Activated B cell treated with CpG ODN at 0.5 μM for 24 hours (primary cell): Measurements from ENCODE around the gene NPAS2. TPM values are rescaled to one million over a fixed set of nuclear protein-coding genes. Genes with fewer than 3 reads are reported as not detected.

Source experiments
- ATAC-seq: fragments of 200-7000 bp; cut with Tn5 transposase; one replicate; pipeline ENCODE4 v1.10.0; 2021; ENCODE audit warnings: low read depth, mild to moderate bottlenecking, moderate library complexity
- CTCF ChIA-PET: fragments of 350-600 bp; sonication (Branson Sonifier 250); formaldehyde crosslinking; loops from one replicate; lab custom pipeline; 2021; ENCODE audit warnings: antibody characterized with exemption; lab: Charles Lee
- POLR2A ChIA-PET: fragments of 350-600 bp; sonication (Branson Sonifier 250); formaldehyde crosslinking; loops from one replicate; lab custom pipeline; 2021; ENCODE audit warnings: antibody characterized with exemption; lab: Charles Lee
- DNase-seq: peaks from one replicate; pipeline ENCODE4 v3.0.0; 2022
- H3K27ac Mint-ChIP-seq: one replicate; pipeline ENCODE4 v1.8.0; 2020; ENCODE audit warnings: mixed read lengths
- H3K27me3 Mint-ChIP-seq: one replicate; pipeline ENCODE4 v1.8.0; 2021; ENCODE audit warnings: mixed read lengths
- H3K36me3 Mint-ChIP-seq: one replicate; pipeline ENCODE4 v1.8.0; 2021; ENCODE audit warnings: low read depth, mixed read lengths
- H3K4me1 Mint-ChIP-seq: one replicate; pipeline ENCODE4 v1.8.0; 2021; ENCODE audit warnings: mixed read lengths
- H3K4me3 Mint-ChIP-seq: one replicate; pipeline ENCODE4 v1.8.0; 2020; ENCODE audit warnings: mild to moderate bottlenecking, mixed read lengths
- H3K9me3 Mint-ChIP-seq: one replicate; pipeline ENCODE4 v1.8.0; 2020; ENCODE audit warnings: mixed read lengths
- CTCF ChIP-seq: fragments of 200-600 bp; IDR thresholded peaks from one replicate; pipeline ENCODE4 v1.8.0; 2022; ENCODE audit warnings: antibody characterized with exemption, mild to moderate bottlenecking
- intact Hi-C: fragments of 100-400 bp; cut with micrococcal nuclease; formaldehyde crosslinking; loops from one replicate; pipeline ENCODE4 v1.15.1; 2024
- total RNA-seq: library from RNA; stranded (reverse); gene quantifications from 2 replicates; pipeline ENCODE4 v1.2.3, GENCODE V29; 2022

The NPAS2 gene
- total RNA-seq, 1 donor from 2014 or later, result not detected

- peaks cover 8% of the 10 kb centered on the region for H3K27me3 Mint-ChIP-seq
- no peaks in the 10 kb centered on the region for H3K36me3 Mint-ChIP-seq
- DNase-seq (no peak), ATAC-seq (no peak)
- no peak overlapping the region for H3K27ac Mint-ChIP-seq
- intact Hi-C loops, result no loop called here
- ChIA-PET CTCF (interaction anchor here (0.8 to 1.5 kb wide), 2 partner anchors 380 to 721 kb away, joined by 4 read pairs; no protein-coding TSS in a partner anchor), POLR2A (no interaction called here)
- peaks cover 2% of the 10 kb centered on the region for H3K4me1 Mint-ChIP-seq
- no peaks in the 10 kb centered on the region for H3K9me3 Mint-ChIP-seq
- no peak overlapping the region for H3K4me3 Mint-ChIP-seq
- TF ChIP-seq CTCF, result no peak
Measured at GRCh38 chr2:100983684-100984310, 163.9 kb downstream of the NPAS2 start.

GRCh38 chr2:100984892-100985307 is 165.0 kb downstream of the NPAS2 start:
- no peak overlapping the region for H3K4me3 Mint-ChIP-seq
- H3K27me3 Mint-ChIP-seq, result peaks cover 8% of the 10 kb centered on the region
- CTCF ChIA-PET, result interaction anchor here (0.6 to 4.5 kb wide), 7 partner anchors 17 to 723 kb away, joined by 3 to 47 read pairs (median 3); partner anchors contain the start of gene RPL31
- H3K27ac Mint-ChIP-seq, result no peak overlapping the region
- intact Hi-C loops, result loop anchor here (1.0 kb wide), 4 partner anchors 378 to 722 kb away; no protein-coding TSS in a partner anchor
- DNase-seq (peak; percentile 61), ATAC-seq (peak; percentile 88)
- no peaks in the 10 kb centered on the region for H3K36me3 Mint-ChIP-seq
- no peaks in the 10 kb centered on the region for H3K9me3 Mint-ChIP-seq
- no peaks in the 10 kb centered on the region for H3K4me1 Mint-ChIP-seq
- TF ChIP-seq CTCF, result peak; percentile 76
- POLR2A ChIA-PET, result interaction anchor here (1.4 kb wide), 1 partner anchor 17 kb away, joined by 8 read pairs; the partner anchor contains the start of gene RPL31

GRCh38 chr2:100986157-100986556 is 166.2 kb downstream of the NPAS2 start:
- ATAC-seq, result no peak
- ChIA-PET POLR2A (no interaction called here), CTCF (interaction anchor here (0.8 to 4.5 kb wide), 5 partner anchors 256 to 723 kb away, joined by 3 to 47 read pairs (median 4); no protein-coding TSS in a partner anchor)
- no peaks in the 10 kb centered on the region for H3K9me3 Mint-ChIP-seq
- no peak for TF ChIP-seq CTCF
- no peak overlapping the region for H3K4me3 Mint-ChIP-seq
- no peak overlapping the region for H3K27ac Mint-ChIP-seq
- peaks cover 8% of the 10 kb centered on the region for H3K27me3 Mint-ChIP-seq
- no peaks in the 10 kb centered on the region for H3K36me3 Mint-ChIP-seq
- intact Hi-C loops, result no loop called here
- DNase-seq, result no peak
- H3K4me1 Mint-ChIP-seq, result no peaks in the 10 kb centered on the region

- no peak for DNase-seq
- intact Hi-C loops, result no loop called here
- Mint-ChIP-seq H3K27ac (no peak overlapping the region), H3K27me3 (peaks cover 5% of the 10 kb centered on the region), H3K36me3 (no peaks in the 10 kb centered on the region), H3K4me3 (no peak overlapping the region), H3K4me1 (peaks cover 4% of the 10 kb centered on the region), H3K9me3 (no peaks in the 10 kb centered on the region)
- no peak for TF ChIP-seq CTCF
- no peak for ATAC-seq
- ChIA-PET POLR2A (no interaction called here), CTCF (interaction anchor here (0.6 to 4.5 kb wide), 7 partner anchors 256 to 725 kb away, joined by 3 to 47 read pairs (median 4); no protein-coding TSS in a partner anchor)
Measured at GRCh38 chr2:100987536-100987935, 167.6 kb downstream of the NPAS2 start.

GRCh38 chr2:100987974-100988373 is 168.0 kb downstream of the NPAS2 start:
- H3K4me3 Mint-ChIP-seq, result no peak overlapping the region
- DNase-seq (no peak), ATAC-seq (no peak)
- H3K27me3 Mint-ChIP-seq, result peaks cover 3% of the 10 kb centered on the region
- H3K4me1 Mint-ChIP-seq, result peaks cover 5% of the 10 kb centered on the region
- ChIA-PET CTCF (interaction anchor here (0.7 to 4.5 kb wide), 3 partner anchors 380 to 726 kb away, joined by 3 to 47 read pairs (median 10); no protein-coding TSS in a partner anchor), POLR2A (no interaction called here)
- intact Hi-C loops, result no loop called here
- no peak for TF ChIP-seq CTCF
- no peaks in the 10 kb centered on the region for H3K9me3 Mint-ChIP-seq
- H3K27ac Mint-ChIP-seq, result no peak overlapping the region
- H3K36me3 Mint-ChIP-seq, result no peaks in the 10 kb centered on the region
